Right lobe of liver (tissue), 4 donors: ENCODE results near the gene SPIRE1.

Experiments used
- POLR2A ChIP-seq: fragments of 450-650 bp; IDR thresholded peaks from one replicate; pipeline ENCODE4 v1.6.1; 2017; ENCODE audit warnings: antibody characterized with exemption, mild to moderate bottlenecking
- TF ChIP-seq, protein P1 (sequence below), 4 donors: fragments of 200-600 bp in 3 of 4; fragments of 450-650 bp in 1 of 4; IDR thresholded peaks; one replicate each; pipeline versions ENCODE4 v1.5.1 to v1.8.0; 2016 to 2022; ENCODE audit warnings: antibody characterized with exemption in 4 of 4, mild to moderate bottlenecking in 2 of 4
- donor health status: DM: no; HTN: no; CAD: no.
- donor health status: DM: no; HTN: no; CAD: no.
- donor health status: DM: no; HTN: yes; CAD: no.

DNA sequence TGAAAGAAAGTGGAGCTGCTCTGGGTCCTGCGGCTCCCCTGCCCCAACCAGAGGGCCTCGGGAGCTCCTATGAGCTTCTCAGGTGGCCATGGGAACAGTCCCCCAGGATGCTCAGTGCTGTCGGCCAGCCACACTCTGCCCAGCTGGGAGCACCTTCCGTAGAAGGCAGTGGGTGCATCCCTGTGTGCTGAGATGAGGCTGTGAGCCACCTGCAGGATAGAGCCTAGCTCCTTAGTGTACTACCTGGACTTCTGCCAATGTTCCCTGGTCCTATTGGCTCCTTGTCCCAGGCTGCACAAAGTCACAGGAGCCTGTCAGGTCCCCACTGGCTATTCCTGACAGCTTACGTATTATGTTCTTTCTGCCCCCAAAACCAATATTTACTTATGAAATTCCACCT, 234.1 kb downstream of the SPIRE1 start:
- TF ChIP-seq, protein P1, sequence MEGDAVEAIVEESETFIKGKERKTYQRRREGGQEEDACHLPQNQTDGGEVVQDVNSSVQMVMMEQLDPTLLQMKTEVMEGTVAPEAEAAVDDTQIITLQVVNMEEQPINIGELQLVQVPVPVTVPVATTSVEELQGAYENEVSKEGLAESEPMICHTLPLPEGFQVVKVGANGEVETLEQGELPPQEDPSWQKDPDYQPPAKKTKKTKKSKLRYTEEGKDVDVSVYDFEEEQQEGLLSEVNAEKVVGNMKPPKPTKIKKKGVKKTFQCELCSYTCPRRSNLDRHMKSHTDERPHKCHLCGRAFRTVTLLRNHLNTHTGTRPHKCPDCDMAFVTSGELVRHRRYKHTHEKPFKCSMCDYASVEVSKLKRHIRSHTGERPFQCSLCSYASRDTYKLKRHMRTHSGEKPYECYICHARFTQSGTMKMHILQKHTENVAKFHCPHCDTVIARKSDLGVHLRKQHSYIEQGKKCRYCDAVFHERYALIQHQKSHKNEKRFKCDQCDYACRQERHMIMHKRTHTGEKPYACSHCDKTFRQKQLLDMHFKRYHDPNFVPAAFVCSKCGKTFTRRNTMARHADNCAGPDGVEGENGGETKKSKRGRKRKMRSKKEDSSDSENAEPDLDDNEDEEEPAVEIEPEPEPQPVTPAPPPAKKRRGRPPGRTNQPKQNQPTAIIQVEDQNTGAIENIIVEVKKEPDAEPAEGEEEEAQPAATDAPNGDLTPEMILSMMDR (IDR thresholded peaks at IDR 0.05) = no peak
- TF ChIP-seq POLR2A = no peak
